CD4-positive, alpha-beta T cell treated with Interferon alpha-2 for 1 hour (primary cell): ENCODE data around the gene DYSF.

ENCODE experiments used
- DNase-seq, 2 donors: peaks; one replicate each; pipeline ENCODE4 v3.0.0-alpha.2; 2020 to 2022

DYSF gene

DNA sequence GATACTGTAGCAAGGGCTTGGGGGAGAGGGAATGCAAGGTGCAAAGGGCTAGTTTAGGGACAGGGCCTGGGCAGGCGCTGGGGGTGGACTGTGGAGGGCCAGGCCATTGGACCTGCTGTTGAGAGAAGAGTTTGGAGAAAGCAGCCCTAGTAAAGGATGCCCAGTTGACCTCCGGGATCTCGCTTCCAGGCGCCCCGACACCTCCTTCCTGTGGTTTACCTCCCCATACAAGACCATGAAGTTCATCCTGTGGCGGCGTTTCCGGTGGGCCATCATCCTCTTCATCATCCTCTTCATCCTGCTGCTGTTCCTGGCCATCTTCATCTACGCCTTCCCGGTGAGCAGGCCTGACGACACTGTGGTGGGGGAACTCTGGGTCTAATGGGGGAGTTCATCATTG, 229.0 kb downstream of the DYSF start:
- no peak for DNase-seq

GRCh38 chr2:71683070-71683469, 229.7 kb downstream of the DYSF start:
- DNase-seq, result no peak

- no peak for DNase-seq
Measured at GRCh38 chr2:71683666-71684065, 230.3 kb downstream of the DYSF start.

- no peak for DNase-seq
Measured at GRCh38 chr2:71684226-71685072, 231.1 kb downstream of the DYSF start.

GRCh38 chr2:71685073-71685848, 231.9 kb downstream of the DYSF start:
- DNase-seq, result no peak

DNA sequence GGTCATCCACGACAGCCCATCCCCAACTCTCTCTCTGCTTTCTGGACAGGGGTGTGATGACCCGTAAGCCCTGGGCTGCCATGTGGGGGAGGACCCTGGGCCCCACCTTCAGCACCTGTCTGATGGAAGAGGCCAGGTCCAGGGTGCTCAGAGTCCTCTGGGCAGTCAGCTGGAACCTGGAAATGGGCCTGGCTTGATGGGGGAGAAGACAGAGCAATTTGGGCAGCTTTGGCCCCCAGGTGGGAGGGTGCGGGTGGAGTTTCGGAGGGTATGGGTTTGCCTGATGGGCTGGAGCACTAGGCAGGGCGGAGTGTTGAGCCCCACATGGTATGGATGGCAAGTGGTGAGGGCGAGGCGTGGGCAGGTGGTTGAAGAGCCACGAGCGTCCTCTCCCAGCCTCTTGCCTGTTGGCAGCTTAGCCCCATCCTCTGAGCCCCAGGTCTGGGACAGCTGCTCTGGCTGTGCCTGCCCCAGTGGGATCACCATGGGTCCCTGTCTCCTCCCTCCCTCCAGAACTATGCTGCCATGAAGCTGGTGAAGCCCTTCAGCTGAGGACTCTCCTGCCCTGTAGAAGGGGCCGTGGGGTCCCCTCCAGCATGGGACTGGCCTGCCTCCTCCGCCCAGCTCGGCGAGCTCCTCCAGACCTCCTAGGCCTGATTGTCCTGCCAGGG, 232.7 kb downstream of the DYSF start:
- no peak for DNase-seq

- DNase-seq, result no peak
Measured at GRCh38 chr2:71686781-71687180, 233.4 kb downstream of the DYSF start.

DNA sequence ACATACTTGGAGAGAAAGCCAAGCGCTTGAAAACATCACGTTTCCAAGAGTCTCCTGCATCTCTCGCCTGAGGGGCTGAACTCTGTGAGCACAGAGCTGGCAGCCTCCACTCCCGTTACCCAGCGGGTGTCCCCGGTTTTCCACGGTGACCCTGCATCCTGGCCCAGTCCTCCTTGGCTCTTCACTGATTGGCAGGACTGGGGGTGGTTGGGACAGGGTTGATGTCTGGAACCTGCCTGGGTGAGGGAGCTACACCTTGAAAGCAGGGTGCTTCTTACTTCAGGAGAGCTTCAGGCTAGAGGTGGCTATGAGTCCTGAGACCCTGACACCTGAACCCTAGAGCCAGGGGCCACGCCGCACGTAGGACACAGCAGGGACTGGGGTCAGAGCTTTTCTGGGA, 234.1 kb downstream of the DYSF start:
- DNase-seq, result no peak

GRCh38 chr2:71688530-71688929, 235.2 kb downstream of the DYSF start:
- no peak for DNase-seq

DNA sequence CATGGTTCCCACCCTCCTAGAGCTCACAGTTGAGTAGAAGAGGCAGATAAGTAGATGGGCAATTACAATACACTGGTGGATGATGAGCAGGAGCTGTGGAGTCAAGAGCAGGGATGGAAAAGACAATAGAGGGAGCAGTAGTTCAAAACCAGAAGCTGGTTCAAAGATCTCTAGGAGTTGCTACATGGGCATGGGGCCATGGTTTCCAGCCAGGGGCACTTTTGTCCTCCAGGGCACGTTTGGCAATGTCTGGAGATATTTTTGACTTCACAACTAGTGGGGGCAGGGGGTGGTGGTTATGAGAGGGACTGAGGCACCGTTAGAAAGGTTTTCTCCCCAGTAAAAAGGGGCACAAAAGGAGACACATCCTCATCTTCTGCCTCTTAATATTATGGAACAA, 236.0 kb downstream of the DYSF start:
- DNase-seq, result no peak

DNA sequence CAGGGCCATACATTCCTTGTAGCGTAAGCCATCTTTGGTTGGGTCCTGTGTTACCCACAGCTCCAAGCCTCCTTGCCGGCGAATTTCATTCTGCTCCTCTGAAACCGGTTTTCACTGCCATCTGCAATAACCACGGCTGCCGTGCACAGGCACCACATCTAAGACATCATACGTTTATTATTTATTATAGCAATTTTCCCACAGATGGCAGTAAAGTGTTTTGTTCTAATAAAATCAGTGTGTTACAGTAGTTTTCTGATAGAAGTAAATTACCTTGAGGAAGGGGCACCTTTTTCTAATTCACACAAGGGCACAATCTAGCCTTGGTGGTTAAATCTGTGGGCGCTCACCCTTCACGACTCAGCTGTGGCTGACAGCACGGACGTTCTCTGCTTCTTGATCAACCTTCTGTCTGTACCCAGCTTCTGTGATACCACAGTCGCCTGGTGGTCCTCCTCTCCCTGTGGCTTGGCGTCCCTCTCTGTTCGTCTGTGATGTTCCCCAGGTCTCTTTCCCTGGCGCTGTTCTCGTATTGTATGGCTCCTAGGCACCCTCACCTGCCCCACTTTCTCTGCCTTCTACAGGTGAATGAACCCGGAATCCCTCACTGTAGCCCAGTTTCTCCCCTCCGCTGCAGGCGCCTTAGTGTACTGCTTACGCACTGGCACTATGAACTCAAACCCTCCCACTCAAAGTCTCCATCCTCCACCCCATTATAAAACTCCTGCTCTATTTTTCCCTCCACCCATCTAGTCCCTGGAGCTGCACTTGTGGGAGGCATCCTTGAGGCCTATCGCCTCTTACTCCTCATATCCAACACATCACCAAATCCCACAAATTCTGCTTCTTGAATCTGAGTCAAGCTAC, 236.8 kb downstream of the DYSF start:
- DNase-seq, result no peak

DNA sequence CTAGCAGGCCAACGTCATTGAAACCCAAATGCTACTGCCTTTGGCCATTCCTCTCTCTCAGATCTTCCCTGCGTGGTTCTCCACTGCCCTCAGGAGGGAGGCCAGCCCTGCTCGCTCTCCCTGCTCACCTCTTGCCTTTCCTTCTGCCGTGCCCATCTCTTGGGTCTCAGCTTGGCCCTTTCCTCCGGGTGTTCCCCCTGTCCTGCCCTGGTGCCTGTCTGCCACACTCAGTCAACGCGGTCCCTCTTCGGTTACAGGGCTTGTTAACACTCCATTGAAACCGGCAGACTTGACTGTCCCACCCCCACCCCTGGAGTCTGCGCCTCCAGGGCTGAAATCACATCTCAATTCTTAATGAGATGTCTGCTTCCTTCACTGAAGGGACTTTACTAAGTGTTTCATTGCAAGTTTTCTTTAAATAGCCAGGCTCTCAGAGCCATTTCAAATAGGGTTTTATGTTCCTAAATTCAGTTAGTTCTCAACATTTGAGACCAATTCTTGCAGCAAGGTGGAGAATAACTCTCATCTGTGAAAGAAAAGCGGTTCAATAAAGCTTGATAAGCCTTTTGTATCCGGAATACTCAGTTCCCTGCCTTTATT, 237.6 kb downstream of the DYSF start:
- no peak for DNase-seq

- DNase-seq, result no peak
Measured at GRCh38 chr2:71691747-71692441, 238.5 kb downstream of the DYSF start.

DNA sequence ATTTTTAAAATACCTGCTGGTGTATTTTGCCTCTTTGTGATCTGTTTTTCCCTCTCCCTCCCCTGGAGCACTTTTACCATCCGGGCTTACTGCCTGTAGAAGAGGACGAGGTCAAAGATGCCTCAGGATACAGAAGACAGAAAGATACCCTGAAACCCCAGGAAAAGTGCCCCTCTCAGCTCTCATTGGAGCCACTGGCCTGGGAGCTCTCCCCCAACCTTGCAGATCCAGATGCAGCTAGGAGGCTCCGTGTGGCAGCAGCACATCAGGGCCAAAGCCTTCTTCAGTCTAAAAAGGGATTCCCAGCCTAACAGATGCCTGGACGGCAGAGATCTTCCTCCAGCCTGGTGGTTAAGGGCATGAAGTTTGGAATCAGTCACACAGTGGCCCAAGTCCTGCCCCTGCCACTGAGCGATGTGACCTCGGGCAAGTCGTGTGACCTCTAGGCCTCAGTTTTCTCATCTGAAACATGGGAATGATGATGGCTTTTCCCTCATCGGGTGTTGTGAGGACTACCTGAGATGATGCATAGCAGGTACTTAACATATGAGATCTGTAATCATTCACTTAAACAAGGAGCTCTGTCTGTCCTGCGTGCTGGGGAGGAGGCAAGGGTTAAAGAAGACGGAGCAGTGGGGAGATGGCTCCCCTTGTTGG, 239.4 kb downstream of the DYSF start:
- no peak for DNase-seq

DNA sequence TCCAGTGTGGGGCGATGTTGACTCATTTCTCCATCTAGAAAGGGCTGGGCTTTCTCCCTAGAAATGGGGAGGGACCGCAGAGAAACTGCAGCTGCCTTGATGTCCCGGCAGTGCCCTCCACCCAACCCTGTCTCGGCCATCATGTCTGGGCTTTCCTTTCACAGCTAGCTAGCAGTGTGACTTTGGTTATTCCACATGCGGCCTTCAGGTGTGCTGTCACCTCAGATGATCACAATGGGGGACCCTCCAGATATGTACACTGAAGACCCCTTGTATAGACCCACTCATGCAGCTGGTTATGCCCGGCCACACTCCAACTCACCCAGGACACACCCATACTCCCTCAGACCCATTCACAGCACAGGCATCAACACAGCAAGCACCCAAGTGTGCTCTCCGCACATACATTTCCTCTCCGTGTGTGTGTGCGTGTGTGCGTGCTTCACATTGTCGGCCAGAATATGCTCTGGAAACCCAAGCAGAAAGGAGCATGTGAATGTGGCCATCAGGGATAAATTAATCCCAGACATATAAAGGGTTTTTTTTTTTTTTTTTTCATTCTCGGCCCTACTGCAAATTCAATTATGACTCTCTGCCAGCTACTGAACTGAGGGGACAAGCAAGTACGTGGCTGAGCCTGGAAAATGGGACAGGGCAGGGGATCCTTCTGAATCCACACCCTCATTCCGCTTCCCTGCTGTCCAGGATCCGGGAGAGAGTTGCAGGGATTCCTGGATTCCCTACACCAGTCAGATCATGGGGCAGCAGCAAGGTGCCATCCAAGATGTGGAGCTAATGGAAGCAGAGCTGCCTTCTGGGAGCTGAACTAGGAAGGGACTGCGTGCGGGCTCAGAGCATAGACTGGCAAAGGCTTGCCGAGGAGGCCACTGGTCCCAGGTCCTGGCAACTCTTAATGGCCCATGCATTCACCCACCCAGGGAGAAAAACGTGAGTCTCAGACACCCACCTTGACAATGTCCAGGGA, 240.2 kb downstream of the DYSF start:
- no peak for DNase-seq

GRCh38 chr2:71694501-71695234, 241.3 kb downstream of the DYSF start:
- DNase-seq, result no peak

- DNase-seq, result no peak
Measured at GRCh38 chr2:71695235-71696120, 242.1 kb downstream of the DYSF start.

DNA sequence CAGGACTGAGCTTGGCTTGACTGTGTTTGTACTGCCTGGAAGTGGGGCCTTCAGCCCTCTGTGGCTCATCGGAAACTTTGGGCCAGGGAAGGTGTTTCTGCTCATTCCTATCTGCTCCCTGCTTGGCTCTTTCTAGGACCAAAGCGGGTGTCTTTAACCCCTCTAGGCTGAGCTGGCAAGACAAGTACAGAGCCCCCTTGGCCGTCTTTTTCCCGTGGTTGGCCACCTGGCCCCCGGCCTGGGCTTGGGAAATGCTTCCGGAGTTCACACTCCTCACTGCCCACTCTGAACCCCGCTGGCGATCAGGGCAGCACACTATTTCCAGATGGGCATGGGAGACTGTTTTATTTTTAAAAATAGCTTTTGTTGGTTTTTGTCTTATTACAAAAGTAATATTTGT, 243.0 kb downstream of the DYSF start:
- no peak for DNase-seq
